T-helper 17 cell (primary cell): ENCODE data around the gene AGAP1. TPM values are rescaled to one million over a fixed set of nuclear protein-coding genes. Genes with fewer than 3 reads are reported as not detected.

Experiments
- ATAC-seq: fragments of 150-1000 bp; cut with Tn5 transposase; 2 replicates; pipeline ENCODE4 v1.10.0; 2021; ENCODE audit warnings: mild to moderate bottlenecking, moderate library complexity
- DNase-seq, 3 donors: peaks; one replicate each; pipeline versions ENCODE4 v3.0.0 to v3.0.0-alpha.2; 2020 to 2021
- H3K9me3 ChIP-seq: one replicate; pipeline ENCODE4 v1.7.0; 2013; ENCODE audit warnings: low read length, mild to moderate bottlenecking; ENCODE audit not compliant: control insufficient read depth, poor library complexity, severe bottlenecking
- H3K27ac Mint-ChIP-seq: one replicate; pipeline ENCODE4 v1.8.0; 2022; ENCODE audit warnings: mild to moderate bottlenecking, moderate library complexity, mixed read lengths
- H3K27me3 Mint-ChIP-seq: one replicate; pipeline ENCODE4 v1.8.0; 2022; ENCODE audit warnings: mixed read lengths
- H3K36me3 Mint-ChIP-seq: one replicate; pipeline ENCODE4 v1.8.0; 2022; ENCODE audit warnings: low read depth, mixed read lengths
- H3K4me1 Mint-ChIP-seq: one replicate; pipeline ENCODE4 v1.8.0; 2022; ENCODE audit warnings: mild to moderate bottlenecking, mixed read lengths
- H3K4me3 Mint-ChIP-seq: one replicate; pipeline ENCODE4 v1.8.0; 2022; ENCODE audit warnings: mild to moderate bottlenecking, moderate library complexity, mixed read lengths
- total RNA-seq, 4 donors: library from RNA in 2 of 4; stranded (reverse) in 2 of 4; gene quantifications; one replicate each; pipeline ENCODE4 v1.2.3 and lab custom pipeline; 2022 to 2026

AGAP1 gene
- total RNA-seq, 2 donors from 2014 or later, result 7.6 to 16.8 TPM

DNA sequence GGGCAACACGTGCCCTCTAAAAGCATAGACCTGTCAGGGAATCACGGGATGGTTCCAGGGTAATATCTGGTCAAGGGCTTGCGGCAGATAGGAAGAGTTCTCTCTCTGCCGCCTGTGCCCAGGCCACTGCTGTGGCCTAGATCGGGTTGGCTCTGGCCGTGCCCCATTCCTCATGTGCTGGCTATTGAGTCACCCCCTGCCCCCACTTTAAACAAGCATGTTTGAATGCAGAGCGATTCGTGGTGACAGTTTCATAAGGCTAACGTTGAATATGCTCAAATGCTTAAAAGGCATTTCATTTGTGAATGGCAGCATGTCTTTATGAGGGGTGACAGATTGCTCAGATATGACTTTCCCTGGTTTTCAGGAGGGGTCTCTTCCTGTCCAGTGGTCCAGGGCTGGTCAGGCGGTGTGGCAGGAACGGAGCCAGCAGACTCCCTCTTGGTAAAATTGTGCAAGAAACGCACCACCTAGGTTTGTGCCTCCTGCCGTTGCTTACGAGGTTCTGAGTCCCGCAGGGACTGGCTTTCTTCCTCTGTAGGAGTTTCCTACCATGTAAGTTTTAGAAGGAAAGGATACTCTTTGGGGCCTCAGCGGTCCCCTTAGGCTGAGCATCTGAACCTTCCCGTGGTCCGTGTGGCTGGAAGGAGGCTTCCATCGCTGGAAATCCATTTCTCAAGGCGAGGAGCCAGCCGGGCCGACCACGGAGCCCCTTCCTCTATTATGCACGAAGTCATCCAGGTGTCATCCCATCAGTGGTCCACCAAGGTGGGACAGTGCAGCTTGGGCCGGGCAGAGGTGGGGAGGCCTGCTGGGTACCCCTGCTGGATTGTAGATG lies 50.2 kb downstream of the AGAP1 start:
- peaks cover 16% of the 10 kb centered on the region for H3K27me3 Mint-ChIP-seq
- no peaks in the 10 kb centered on the region for H3K9me3 ChIP-seq
- DNase-seq (no peak), ATAC-seq (no peak)
- H3K4me1 Mint-ChIP-seq, result no peaks in the 10 kb centered on the region
- H3K36me3 Mint-ChIP-seq, result no peaks in the 10 kb centered on the region
- no peak overlapping the region for H3K27ac Mint-ChIP-seq
- no peak overlapping the region for H3K4me3 Mint-ChIP-seq

DNA sequence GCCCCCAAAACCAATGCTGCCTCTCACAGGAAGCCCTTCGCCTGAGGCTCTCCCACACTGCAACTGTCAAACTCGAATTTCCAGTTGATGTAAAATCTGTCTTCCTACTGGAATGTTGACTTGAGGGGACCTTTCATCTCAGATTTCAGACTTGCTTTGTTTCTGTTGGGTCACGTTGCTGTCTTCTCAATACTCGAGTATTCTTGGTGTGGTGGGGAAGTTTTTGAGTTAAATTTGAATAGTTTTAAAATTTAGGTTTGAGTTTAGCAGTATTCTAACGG lies 50.8 kb downstream of the AGAP1 start:
- DNase-seq (no peak), ATAC-seq (no peak)
- Mint-ChIP-seq H3K27me3 (peaks cover 16% of the 10 kb centered on the region), H3K27ac (no peak overlapping the region), H3K4me3 (no peak overlapping the region), H3K36me3 (no peaks in the 10 kb centered on the region), H3K4me1 (no peaks in the 10 kb centered on the region)
- H3K9me3 ChIP-seq, result no peaks in the 10 kb centered on the region

DNA sequence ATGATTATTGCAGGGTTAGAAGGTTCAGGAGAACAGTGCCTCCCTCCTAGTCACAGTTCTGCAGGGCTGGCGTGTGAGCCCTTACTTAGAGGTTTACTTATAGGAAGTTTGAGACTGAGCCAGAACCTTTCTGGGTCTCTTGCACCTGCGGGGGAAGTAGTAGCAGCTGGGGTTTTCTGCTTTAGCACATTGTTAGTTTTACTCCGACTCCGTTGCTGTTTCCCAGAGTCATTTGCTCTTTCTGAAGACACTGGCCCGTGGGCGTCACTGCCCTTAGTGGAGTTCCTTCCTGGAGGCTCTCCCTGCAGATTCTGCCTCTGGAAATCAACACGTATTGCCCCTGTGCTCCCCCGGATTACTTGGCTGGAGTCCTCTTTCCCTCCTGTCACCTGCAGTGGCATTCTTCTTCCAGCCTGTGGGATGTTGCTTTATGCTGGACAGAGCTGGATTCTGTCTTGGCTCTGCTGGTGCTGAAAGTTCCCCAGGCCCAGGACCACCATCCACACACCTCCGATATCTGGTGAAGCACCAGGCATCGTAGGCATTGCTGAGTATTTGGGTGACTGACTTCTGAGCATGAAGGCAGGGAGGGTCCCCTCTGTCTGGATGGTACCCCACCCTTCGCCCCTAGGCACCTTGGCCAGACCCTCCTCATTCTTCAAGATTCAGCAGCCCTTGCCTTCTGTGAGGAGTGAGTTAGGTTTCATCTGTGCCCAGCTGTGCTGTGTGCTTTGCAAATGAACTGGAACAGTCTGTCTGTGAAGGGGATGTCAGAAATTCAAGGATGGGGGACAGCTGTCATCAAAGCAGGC lies 51.7 kb downstream of the AGAP1 start:
- no peak overlapping the region for H3K27ac Mint-ChIP-seq
- no peaks in the 10 kb centered on the region for H3K36me3 Mint-ChIP-seq
- peaks cover 23% of the 10 kb centered on the region for H3K27me3 Mint-ChIP-seq
- DNase-seq, result no peak
- H3K9me3 ChIP-seq, result no peaks in the 10 kb centered on the region
- no peak overlapping the region for H3K4me3 Mint-ChIP-seq
- H3K4me1 Mint-ChIP-seq, result no peaks in the 10 kb centered on the region
- no peak for ATAC-seq

DNA sequence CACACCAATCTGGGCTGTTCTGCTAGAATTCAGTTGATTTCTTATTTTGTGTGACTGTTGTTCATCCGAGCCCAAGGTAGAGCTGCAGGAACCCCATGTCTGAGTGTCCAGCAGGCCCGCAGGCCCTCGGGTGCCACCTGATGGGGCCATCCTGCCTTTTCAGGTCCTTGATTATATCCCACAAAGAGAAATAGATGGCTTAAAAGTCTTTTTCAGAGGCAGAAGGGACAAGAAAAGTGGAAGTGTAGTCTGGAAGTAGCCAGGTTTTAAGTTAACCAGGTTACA lies 52.2 kb downstream of the AGAP1 start:
- ATAC-seq (no peak), DNase-seq (no peak)
- Mint-ChIP-seq H3K27me3 (peaks cover 24% of the 10 kb centered on the region), H3K4me3 (no peak overlapping the region), H3K27ac (no peak overlapping the region), H3K36me3 (no peaks in the 10 kb centered on the region), H3K4me1 (no peaks in the 10 kb centered on the region)
- no peaks in the 10 kb centered on the region for H3K9me3 ChIP-seq

DNA sequence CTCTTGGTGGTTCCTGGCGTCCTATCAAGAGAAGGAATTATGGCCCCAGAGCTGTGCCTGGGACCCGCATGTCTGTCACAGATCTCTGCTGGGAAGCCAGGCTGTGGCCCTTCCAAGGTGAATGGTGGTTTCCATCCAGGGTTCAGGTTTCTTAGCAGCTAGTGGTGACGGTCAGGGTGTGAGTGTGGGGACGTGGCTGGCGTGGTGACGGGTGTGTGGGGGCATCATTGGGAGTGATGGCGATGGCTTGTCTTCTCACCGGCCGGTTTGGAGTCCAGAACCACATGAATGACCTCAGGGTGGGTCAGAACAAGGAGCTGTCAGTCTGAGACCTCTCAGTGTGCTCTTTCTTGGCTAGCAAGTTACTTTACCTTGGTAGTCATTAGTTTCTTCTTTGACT lies 52.6 kb downstream of the AGAP1 start:
- Mint-ChIP-seq H3K27me3 (peaks cover 24% of the 10 kb centered on the region), H3K4me3 (no peak overlapping the region), H3K36me3 (no peaks in the 10 kb centered on the region), H3K27ac (no peak overlapping the region), H3K4me1 (no peaks in the 10 kb centered on the region)
- DNase-seq, result no peak
- no peak for ATAC-seq
- no peaks in the 10 kb centered on the region for H3K9me3 ChIP-seq

DNA sequence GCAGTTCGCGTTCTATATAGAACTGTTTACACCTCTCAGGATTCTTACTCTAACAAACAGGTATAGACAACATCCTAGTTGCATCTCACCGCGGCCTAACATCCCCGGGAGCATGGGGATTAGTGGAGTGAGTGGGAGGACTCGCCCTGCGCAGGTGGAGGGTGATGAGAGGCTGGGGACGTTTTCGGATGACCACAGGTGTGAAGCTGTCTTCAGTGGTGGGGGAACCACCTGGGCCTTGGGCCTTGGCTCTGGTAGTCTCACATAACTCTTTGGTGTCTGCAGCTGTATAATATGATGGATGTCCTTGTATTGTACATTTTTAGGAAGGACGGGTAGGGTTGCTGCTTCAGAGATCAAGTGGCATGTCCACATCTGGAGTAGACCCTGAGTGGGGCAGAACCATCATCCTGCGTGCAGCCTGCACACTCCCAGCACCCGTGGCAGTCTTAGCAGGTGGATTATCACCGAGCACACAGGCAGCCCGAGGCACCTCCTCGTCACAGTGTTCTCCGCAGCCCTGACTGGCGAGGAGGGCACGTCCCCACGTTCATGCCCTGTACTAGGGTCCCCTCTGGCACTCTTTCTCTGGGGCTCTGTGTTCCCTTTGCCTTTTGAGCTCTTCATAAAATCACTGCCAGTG lies 56.0 kb downstream of the AGAP1 start:
- H3K4me1 Mint-ChIP-seq, result no peaks in the 10 kb centered on the region
- ATAC-seq (no peak), DNase-seq (no peak)
- peaks cover 2% of the 10 kb centered on the region for H3K36me3 Mint-ChIP-seq
- H3K27me3 Mint-ChIP-seq, result peaks cover 56% of the 10 kb centered on the region
- H3K4me3 Mint-ChIP-seq, result no peak overlapping the region
- H3K27ac Mint-ChIP-seq, result no peak overlapping the region
- H3K9me3 ChIP-seq, result no peaks in the 10 kb centered on the region

DNA sequence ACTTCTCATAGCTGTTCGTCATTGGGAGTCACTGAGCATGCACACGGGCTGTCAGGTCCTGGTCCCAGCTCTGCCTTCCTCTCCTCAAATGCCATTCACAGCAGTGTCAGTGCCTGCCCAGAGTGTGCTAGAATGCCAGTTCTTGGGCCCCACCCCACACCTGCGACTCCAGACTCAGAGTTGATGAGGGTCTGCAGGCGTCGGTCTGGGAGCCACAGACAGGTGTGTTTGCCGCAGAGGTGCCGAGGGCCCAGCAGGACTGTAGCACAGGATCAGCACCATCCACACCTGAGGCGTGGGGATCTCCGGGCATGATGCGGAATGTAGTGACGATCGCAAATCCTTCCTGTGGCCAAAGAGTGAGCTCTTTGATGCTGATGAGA lies 56.5 kb downstream of the AGAP1 start:
- no peaks in the 10 kb centered on the region for H3K4me1 Mint-ChIP-seq
- peaks cover 2% of the 10 kb centered on the region for H3K36me3 Mint-ChIP-seq
- H3K4me3 Mint-ChIP-seq, result no peak overlapping the region
- no peak overlapping the region for H3K27ac Mint-ChIP-seq
- ATAC-seq (no peak), DNase-seq (no peak)
- H3K27me3 Mint-ChIP-seq, result peaks cover 61% of the 10 kb centered on the region
- no peaks in the 10 kb centered on the region for H3K9me3 ChIP-seq

DNA sequence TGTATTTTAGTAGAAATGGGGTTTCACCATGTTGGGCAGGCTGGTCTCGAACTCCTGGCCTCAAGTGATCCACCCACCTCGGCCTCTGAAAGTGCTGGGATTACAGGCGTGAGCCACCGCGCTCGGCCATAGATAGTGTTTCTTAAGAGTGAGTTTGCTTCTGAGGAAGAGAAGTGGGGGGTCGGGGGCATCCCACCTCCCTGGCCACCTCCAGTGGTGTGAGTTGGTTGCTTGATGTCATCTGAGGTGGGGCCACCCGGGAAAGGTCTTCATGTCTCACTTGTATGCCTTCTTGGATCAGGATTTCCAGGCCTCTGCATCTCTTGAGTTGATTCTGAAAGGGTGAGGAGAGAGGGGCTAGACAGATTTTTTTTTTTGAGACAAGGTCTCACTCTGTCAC lies 57.1 kb downstream of the AGAP1 start:
- ATAC-seq, result no peak
- H3K27ac Mint-ChIP-seq, result no peak overlapping the region
- no peaks in the 10 kb centered on the region for H3K4me1 Mint-ChIP-seq
- no peak overlapping the region for H3K4me3 Mint-ChIP-seq
- no peak for DNase-seq
- H3K27me3 Mint-ChIP-seq, result peaks cover 63% of the 10 kb centered on the region
- H3K9me3 ChIP-seq, result no peaks in the 10 kb centered on the region
- H3K36me3 Mint-ChIP-seq, result peaks cover 2% of the 10 kb centered on the region

DNA sequence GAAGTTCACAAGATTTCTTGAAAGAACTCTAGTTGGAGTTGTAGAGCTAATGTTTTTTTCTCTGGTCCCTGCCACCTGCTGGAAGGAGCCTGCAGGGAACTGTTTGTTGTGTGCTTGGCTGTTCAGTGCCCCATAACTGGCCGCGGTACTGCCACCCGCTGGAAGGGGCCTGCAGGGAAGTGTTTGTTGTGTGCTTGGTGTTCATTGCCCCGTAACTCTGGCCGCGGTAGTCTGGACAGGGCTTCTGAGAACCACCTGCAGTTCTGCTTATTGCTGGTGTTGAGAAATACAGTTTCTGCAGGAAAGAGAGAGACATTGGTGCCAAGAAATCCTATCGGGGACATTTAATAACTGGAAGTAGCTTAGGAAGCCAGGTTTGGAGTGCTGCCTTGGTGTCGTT lies 58.1 kb downstream of the AGAP1 start:
- ATAC-seq, result no peak
- H3K9me3 ChIP-seq, result no peaks in the 10 kb centered on the region
- Mint-ChIP-seq H3K4me3 (no peak overlapping the region), H3K4me1 (no peaks in the 10 kb centered on the region), H3K27me3 (peaks cover 68% of the 10 kb centered on the region), H3K27ac (no peak overlapping the region), H3K36me3 (peaks cover 2% of the 10 kb centered on the region)
- DNase-seq, result no peak

DNA sequence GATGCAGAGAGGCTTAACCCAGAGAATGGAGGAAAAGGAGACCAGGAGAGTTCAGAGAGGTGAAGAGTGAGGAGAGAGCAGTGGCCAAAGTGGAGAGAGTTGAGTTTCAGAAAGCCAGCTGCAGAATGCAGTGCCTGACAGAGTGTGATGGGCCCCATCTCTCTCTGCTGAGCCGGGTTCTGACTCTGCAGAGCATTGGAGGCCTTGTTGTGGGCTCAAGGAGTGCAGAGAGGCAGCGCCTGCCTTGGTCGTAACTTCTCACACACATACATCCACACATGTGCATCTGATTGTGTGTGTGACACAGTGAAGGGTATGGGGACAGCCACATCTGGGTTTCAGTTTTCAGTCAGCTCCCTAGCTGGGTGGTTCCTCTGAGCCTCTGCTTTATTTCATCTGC lies 58.8 kb downstream of the AGAP1 start:
- ATAC-seq (no peak), DNase-seq (no peak)
- peaks cover 74% of the 10 kb centered on the region for H3K27me3 Mint-ChIP-seq
- H3K36me3 Mint-ChIP-seq, result peaks cover 2% of the 10 kb centered on the region
- H3K4me3 Mint-ChIP-seq, result no peak overlapping the region
- no peaks in the 10 kb centered on the region for H3K4me1 Mint-ChIP-seq
- H3K9me3 ChIP-seq, result no peaks in the 10 kb centered on the region
- H3K27ac Mint-ChIP-seq, result no peak overlapping the region

DNA sequence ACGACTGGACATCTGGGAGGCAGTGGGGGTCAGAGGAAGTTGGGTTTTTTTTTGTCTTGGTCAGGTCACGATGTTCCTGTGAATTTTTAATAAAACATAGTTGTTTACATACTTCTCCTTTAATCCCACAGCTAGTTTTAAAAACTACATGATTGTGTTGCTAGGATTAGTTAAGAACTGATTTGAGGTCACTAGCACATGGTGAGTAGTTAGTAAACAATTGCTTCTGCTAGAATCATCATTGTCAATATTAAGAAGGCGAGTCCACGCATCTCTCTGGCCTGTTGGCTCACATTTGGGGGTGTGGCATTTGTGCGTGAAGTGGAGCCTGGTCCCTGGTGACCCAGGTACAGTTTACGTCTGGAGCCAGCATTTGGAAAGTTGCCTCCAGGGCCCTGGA lies 59.4 kb downstream of the AGAP1 start:
- ATAC-seq (no peak), DNase-seq (no peak)
- Mint-ChIP-seq H3K4me1 (no peaks in the 10 kb centered on the region), H3K4me3 (no peak overlapping the region), H3K27me3 (peaks cover 77% of the 10 kb centered on the region), H3K27ac (no peak overlapping the region), H3K36me3 (peaks cover 2% of the 10 kb centered on the region)
- H3K9me3 ChIP-seq, result no peaks in the 10 kb centered on the region

DNA sequence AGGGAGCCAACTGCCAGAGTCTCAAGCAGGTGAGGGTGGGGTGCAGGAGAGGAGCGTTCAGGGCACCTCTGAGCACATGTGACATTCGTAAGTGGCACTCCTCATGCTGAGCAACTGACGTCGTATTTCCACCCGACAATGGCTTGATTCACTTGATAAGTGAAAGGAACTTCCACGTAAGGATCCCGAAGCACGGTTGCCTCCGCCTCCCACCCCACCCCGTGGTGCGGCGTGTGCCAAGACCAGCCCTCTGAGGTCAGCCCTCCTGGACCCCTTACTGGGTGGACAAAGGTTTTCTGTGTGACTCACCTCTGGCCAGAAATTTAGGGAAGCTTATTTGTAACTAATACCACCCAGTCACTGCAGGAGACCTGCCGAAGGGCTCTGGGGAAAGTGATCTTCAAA lies 59.9 kb downstream of the AGAP1 start:
- peaks cover 2% of the 10 kb centered on the region for H3K36me3 Mint-ChIP-seq
- H3K27me3 Mint-ChIP-seq, result peaks cover 77% of the 10 kb centered on the region
- no peak overlapping the region for H3K27ac Mint-ChIP-seq
- ATAC-seq (no peak), DNase-seq (no peak)
- H3K4me1 Mint-ChIP-seq, result no peaks in the 10 kb centered on the region
- no peaks in the 10 kb centered on the region for H3K9me3 ChIP-seq
- no peak overlapping the region for H3K4me3 Mint-ChIP-seq

DNA sequence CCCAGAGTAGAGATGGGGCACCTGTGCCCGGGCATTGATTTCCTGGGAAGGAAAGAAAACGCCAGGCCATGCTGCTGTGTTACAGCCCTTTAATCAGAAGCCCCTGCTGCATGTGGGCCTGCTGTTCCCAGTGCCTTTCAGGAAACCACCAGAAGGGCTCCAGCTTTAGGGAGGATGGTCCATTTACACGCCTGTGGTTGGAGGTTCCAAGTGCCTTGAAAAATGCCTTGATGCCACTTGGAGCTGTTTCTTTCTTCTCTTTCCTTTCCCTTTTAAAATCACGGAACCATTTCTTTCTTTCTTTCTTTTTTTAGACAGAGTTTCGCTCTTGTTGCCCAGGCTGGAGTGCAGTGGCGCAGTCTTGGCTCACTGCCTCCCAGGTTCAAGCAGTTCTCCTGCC lies 60.5 kb downstream of the AGAP1 start:
- H3K4me3 Mint-ChIP-seq, result no peak overlapping the region
- no peak overlapping the region for H3K27ac Mint-ChIP-seq
- peaks cover 2% of the 10 kb centered on the region for H3K36me3 Mint-ChIP-seq
- H3K27me3 Mint-ChIP-seq, result peaks cover 75% of the 10 kb centered on the region
- no peak for ATAC-seq
- no peak for DNase-seq
- H3K4me1 Mint-ChIP-seq, result no peaks in the 10 kb centered on the region
- H3K9me3 ChIP-seq, result no peaks in the 10 kb centered on the region

DNA sequence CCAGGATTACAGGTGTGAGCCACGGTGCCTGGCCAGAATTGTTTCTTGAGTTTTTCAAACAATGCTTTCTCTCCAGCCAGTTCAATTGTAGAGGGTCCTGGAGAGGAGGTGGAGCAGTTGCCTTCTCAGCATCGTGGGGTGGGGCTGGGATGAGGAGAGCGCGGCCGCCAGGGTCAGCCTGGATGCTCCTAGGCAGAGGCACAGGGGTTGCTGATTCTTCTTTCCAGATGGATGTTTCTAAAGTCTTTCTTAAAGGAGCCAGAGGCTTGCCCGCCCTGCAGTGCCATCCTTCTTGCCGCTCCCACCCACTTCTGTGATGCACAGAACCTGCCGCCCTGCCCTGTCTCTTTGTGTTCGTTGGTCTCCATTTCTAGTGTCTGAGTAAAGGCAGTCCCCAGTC lies 61.1 kb downstream of the AGAP1 start:
- Mint-ChIP-seq H3K27ac (no peak overlapping the region), H3K36me3 (peaks cover 2% of the 10 kb centered on the region), H3K27me3 (peaks cover 69% of the 10 kb centered on the region), H3K4me3 (no peak overlapping the region), H3K4me1 (no peaks in the 10 kb centered on the region)
- no peaks in the 10 kb centered on the region for H3K9me3 ChIP-seq
- ATAC-seq (no peak), DNase-seq (no peak)
